ENCODE data around the gene SLC38A1. TPM values are rescaled to one million over a fixed set of nuclear protein-coding genes. Genes with fewer than 3 reads are reported as not detected.

Gene SLC38A1
- polyA plus RNA-seq, 1 experiment, result 136 TPM

DNA sequence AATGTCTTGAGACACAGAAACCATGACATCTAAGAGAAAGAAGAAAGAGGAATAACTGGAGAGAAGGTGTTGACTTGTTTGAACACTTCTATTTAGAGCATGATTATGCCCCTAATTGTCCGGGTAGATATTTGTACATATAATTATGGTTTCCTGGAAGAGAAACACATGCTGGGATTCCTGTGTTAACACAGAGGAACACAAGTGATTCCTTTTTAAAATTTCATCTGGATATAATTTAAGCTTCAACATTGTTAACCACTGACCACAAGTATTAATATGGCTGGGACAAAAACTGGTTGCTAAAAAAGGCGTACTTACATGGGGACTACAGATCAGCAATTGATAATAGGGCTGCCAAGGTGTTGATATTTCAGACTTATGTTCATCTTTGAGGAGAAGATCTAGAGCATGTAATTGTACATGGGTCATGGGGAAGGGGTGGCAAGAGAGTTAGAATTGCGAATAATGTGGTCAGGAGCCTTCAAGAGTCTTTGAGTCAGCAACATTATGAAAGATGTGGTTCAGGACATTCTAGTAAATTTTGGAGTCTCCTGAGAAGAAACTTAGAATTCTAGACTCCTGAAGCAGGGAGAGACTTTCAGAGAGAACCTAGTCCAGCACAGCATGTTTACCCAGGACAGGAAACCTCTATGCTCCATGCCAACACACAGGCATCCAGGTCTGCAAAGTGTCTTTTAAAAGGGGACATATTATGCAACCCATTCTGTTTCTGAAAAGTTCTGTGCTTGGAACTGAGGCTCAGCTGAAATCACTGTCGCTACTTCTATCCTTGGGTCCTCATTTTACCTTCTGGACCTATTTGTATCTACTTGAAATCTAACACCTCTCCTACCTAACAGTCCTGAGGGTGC, 56.5 kb downstream of the SLC38A1 start:
- no peaks in the 10 kb centered on the region for H3K9me3 ChIP-seq (ENCODE audit: control insufficient read depth, insufficient read depth, low read length)
- DNase-seq (ENCODE audit: low read depth, low spot score), result no peak
- TF ChIP-seq, protein P1, sequence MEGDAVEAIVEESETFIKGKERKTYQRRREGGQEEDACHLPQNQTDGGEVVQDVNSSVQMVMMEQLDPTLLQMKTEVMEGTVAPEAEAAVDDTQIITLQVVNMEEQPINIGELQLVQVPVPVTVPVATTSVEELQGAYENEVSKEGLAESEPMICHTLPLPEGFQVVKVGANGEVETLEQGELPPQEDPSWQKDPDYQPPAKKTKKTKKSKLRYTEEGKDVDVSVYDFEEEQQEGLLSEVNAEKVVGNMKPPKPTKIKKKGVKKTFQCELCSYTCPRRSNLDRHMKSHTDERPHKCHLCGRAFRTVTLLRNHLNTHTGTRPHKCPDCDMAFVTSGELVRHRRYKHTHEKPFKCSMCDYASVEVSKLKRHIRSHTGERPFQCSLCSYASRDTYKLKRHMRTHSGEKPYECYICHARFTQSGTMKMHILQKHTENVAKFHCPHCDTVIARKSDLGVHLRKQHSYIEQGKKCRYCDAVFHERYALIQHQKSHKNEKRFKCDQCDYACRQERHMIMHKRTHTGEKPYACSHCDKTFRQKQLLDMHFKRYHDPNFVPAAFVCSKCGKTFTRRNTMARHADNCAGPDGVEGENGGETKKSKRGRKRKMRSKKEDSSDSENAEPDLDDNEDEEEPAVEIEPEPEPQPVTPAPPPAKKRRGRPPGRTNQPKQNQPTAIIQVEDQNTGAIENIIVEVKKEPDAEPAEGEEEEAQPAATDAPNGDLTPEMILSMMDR (IDR thresholded peaks at IDR 0.05; ENCODE audit: low read depth, low read length), result no peak
- POLR2A ChIA-PET, result no interaction called here
- no peak overlapping the region for H3K27ac ChIP-seq (ENCODE audit: low read depth, low read length)
- H3K4me3 ChIP-seq (ENCODE audit: low read depth, low read length), result no peak overlapping the region
- CTCF ChIA-PET, result no interaction called here
- no peaks in the 10 kb centered on the region for H3K27me3 ChIP-seq (ENCODE audit: control insufficient read depth, insufficient read depth, low read length)

DNA sequence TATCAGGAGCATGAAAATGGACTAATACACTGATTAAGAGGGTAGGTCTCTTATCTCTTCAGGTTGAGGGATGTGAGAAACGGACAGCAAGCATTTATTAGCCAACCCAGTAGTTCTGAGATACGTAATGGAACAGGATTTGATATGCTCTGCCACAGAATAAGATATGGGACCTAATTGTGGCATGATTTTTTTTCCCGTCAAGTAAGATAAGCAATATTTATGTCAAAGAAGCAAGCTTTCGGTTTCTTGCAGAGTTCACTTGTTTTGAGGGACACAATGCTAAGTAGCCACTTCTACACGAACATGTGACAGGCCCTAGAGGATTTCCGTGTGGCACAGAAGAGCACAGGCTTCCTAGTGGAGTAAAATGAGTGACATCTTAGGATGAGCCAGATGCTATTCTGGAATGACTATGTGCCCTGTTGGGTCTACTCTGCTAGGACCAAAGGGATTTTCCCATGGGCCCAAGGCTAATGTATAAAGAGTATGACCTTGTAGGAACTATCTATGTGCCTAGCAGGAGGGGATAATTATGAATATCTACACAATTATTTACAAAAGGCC, 57.9 kb downstream of the SLC38A1 start:
- no peak overlapping the region for H3K27ac ChIP-seq (ENCODE audit: low read depth, low read length)
- no peak for DNase-seq (ENCODE audit: low read depth, low spot score)
- POLR2A ChIA-PET, result no interaction called here
- no peaks in the 10 kb centered on the region for H3K9me3 ChIP-seq (ENCODE audit: control insufficient read depth, insufficient read depth, low read length)
- TF ChIP-seq, protein P1 (IDR thresholded peaks at IDR 0.05; ENCODE audit: low read depth, low read length), result no peak
- no peak overlapping the region for H3K4me3 ChIP-seq (ENCODE audit: low read depth, low read length)
- CTCF ChIA-PET, result no interaction called here
- H3K27me3 ChIP-seq (ENCODE audit: control insufficient read depth, insufficient read depth, low read length), result no peaks in the 10 kb centered on the region

DNA sequence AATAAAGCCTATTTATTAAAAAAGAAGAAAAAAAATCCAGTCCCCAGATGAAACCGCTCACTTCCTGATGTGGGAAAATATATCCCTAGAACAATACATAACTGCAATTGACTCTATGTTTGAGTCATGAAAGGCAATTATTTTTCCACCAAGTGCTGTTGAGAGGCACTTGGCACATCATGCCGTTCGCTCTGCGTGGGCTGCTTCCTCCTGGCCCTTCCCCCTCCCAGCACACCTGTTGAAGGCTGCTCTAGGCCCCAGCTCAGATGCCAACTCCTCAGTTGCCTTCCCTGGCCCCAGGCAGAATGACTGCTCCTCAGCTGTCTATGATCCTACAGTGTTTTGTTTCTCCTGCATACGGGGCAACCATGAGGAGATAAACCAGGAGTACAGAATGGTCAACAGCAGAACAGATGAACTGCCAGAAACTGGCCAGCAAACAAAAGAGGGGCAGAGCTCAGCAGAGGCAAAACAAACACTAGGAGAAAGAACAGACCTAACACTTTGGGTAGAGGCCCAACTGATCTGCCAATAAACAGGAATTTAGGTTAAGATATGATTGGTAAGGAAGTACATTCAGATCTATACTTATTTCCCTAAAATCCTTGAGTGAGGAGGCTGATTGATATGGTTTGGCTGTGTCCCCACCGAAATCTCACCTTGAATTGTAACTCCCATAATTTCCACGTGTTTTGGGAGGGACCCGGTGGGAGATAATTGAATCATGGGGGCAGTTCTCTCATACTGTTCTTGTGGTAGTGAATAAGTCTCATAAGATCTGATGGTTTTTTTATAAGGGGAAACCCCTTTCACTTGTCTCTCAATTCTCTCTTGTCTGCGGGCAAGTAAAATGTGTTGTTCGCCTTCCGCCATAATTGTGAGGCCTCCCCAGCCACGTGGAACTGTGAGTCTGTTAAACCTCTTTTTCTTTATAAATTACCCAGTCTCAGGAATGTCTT, 58.6 kb downstream of the SLC38A1 start:
- POLR2A ChIA-PET, result no interaction called here
- CTCF ChIA-PET, result no interaction called here
- H3K4me3 ChIP-seq (ENCODE audit: low read depth, low read length), result no peak overlapping the region
- no peaks in the 10 kb centered on the region for H3K9me3 ChIP-seq (ENCODE audit: control insufficient read depth, insufficient read depth, low read length)
- TF ChIP-seq, protein P1 (IDR thresholded peaks at IDR 0.05; ENCODE audit: low read depth, low read length), result no peak
- H3K27me3 ChIP-seq (ENCODE audit: control insufficient read depth, insufficient read depth, low read length), result no peaks in the 10 kb centered on the region
- H3K27ac ChIP-seq (ENCODE audit: low read depth, low read length), result no peak overlapping the region
- DNase-seq (ENCODE audit: low read depth, low spot score), result no peak

DNA sequence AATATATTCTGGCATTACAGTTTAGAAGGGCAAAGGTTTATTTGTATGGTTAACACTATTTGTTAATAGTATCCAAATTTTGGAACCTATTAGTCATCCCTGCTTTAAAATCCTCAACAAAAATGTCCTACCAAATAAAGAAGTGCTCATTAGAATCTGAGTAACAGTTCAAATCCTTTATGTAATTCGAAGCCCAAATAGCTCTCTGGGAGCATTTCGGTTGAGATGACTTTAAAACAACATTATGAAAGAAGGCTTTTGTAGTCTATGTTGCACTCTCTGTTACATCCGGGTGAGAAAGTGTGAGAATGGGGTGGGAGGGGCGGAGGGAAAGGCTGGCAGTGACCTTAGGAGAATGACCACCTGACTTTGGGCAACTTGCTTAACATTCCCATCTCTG, 59.7 kb downstream of the SLC38A1 start:
- no peaks in the 10 kb centered on the region for H3K9me3 ChIP-seq (ENCODE audit: control insufficient read depth, insufficient read depth, low read length)
- H3K27me3 ChIP-seq (ENCODE audit: control insufficient read depth, insufficient read depth, low read length), result no peaks in the 10 kb centered on the region
- ChIA-PET CTCF (no interaction called here), POLR2A (no interaction called here)
- no peak overlapping the region for H3K27ac ChIP-seq (ENCODE audit: low read depth, low read length)
- no peak for DNase-seq (ENCODE audit: low read depth, low spot score)
- H3K4me3 ChIP-seq (ENCODE audit: low read depth, low read length), result no peak overlapping the region
- TF ChIP-seq, protein P1 (IDR thresholded peaks at IDR 0.05; ENCODE audit: low read depth, low read length), result no peak
